GM23338 (cell line): ENCODE results near the gene TERC. TPM values are rescaled to one million over a fixed set of nuclear protein-coding genes. Genes with fewer than 3 reads are reported as not detected.

Source experiments
- ATAC-seq: fragments of 200-7000 bp; cut with Tn5 transposase; 3 replicates; pipeline ENCODE4 v1.9.1; 2020
- DNase-seq: peaks from one replicate; pipeline ENCODE4 v3.0.0-alpha.2; 2015; ENCODE audit warnings: low spot score
- H2AFZ ChIP-seq: fragments of 200-600 bp; sonication (generic); 2 replicates; pipeline ENCODE4 v1.8.0; 2016; ENCODE audit warnings: antibody characterized with exemption, mild to moderate bottlenecking, moderate library complexity
- H3F3A ChIP-seq: fragments of 200-600 bp; sonication (generic); replicated peaks from 2 replicates; pipeline ENCODE4 v1.8.0; 2017; ENCODE audit warnings: antibody characterized with exemption, mixed run types, low read depth
- H3K27ac ChIP-seq: fragments of 200-600 bp; sonication (generic); 2 replicates; pipeline ENCODE4 v1.6.1; 2016; ENCODE audit warnings: low read depth
- H3K27me3 ChIP-seq: fragments of 200-600 bp; sonication (generic); 2 replicates; pipeline ENCODE4 v1.8.0; 2016; ENCODE audit warnings: mild to moderate bottlenecking, mixed run types, moderate library complexity; ENCODE audit not compliant: insufficient read depth
- H3K36me3 ChIP-seq: fragments of 200-600 bp; sonication (generic); 2 replicates; pipeline ENCODE4 v1.8.0; 2016; ENCODE audit warnings: mild to moderate bottlenecking; ENCODE audit not compliant: insufficient read depth
- H3K4me1 ChIP-seq: fragments of 200-600 bp; sonication (generic); 2 replicates; pipeline ENCODE4 v1.8.0; 2016; ENCODE audit warnings: mild to moderate bottlenecking, moderate library complexity; ENCODE audit not compliant: insufficient read depth
- H3K4me2 ChIP-seq: fragments of 200-600 bp; sonication (generic); 2 replicates; pipeline ENCODE4 v1.7.1; 2017; ENCODE audit warnings: mixed run types
- H3K4me3 ChIP-seq: fragments of 200-600 bp; sonication (generic); 2 replicates; pipeline ENCODE4 v1.6.1; 2016; ENCODE audit warnings: mixed run types
- H3K79me2 ChIP-seq: fragments of 200-600 bp; sonication (generic); replicated peaks from 2 replicates; pipeline ENCODE4 v1.8.0; 2017; ENCODE audit warnings: mild to moderate bottlenecking; ENCODE audit not compliant: insufficient read depth
- H3K9me2 ChIP-seq: fragments of 200-600 bp; sonication (generic); 2 replicates; pipeline ENCODE4 v1.8.0; 2017; ENCODE audit not compliant: insufficient read depth
- H4K20me1 ChIP-seq: fragments of 200-600 bp; sonication (generic); replicated peaks from 2 replicates; pipeline ENCODE4 v1.8.0; 2017; ENCODE audit warnings: mild to moderate bottlenecking; ENCODE audit not compliant: insufficient read depth
- H3K27ac Mint-ChIP-seq: 2 replicates; pipeline ENCODE4 v1.8.0; 2020; ENCODE audit warnings: inconsistent platforms, mild to moderate bottlenecking, moderate library complexity, mixed read lengths
- H3K27me3 Mint-ChIP-seq: 3 replicates; pipeline ENCODE4 v1.8.0; 2022; ENCODE audit warnings: low read depth, mild to moderate bottlenecking, moderate library complexity, mixed read lengths, inconsistent platforms; ENCODE audit not compliant: insufficient read depth, poor library complexity
- H3K36me3 Mint-ChIP-seq: 3 replicates; pipeline ENCODE4 v1.8.0; 2021; ENCODE audit warnings: low read depth, mild to moderate bottlenecking, inconsistent platforms, moderate library complexity, mixed read lengths
- H3K4me1 Mint-ChIP-seq: 3 replicates; pipeline ENCODE4 v1.8.0; 2020; ENCODE audit warnings: mild to moderate bottlenecking, inconsistent platforms, mixed read lengths
- H3K4me3 Mint-ChIP-seq: 3 replicates; pipeline ENCODE4 v1.8.0; 2021; ENCODE audit warnings: moderate library complexity, mild to moderate bottlenecking, inconsistent platforms, mixed read lengths
- H3K9me3 Mint-ChIP-seq: 3 replicates; pipeline ENCODE4 v1.8.0; 2020; ENCODE audit warnings: moderate library complexity, mild to moderate bottlenecking, inconsistent platforms, mixed read lengths
- CREB1 ChIP-seq: fragments of 250-450 bp; sonication (Bioruptor Pico); IDR thresholded peaks from 2 replicates; pipeline ENCODE4 v1.5.0; 2020; ENCODE audit warnings: low read depth, mild to moderate bottlenecking, moderate library complexity
- EZH2 ChIP-seq: fragments of 200-600 bp; sonication (generic); IDR thresholded peaks from one replicate; pipeline ENCODE4 v1.8.0; 2017; ENCODE audit warnings: antibody characterized with exemption, mild to moderate bottlenecking, low read depth; ENCODE audit not compliant: unreplicated experiment
- EZH2phosphoT487 ChIP-seq: fragments of 200-600 bp; sonication (generic); IDR thresholded peaks from one replicate; pipeline ENCODE4 v1.8.1; 2018; ENCODE audit warnings: antibody characterized with exemption; ENCODE audit not compliant: unreplicated experiment
- NANOG ChIP-seq: IDR thresholded peaks from 2 replicates; pipeline ENCODE4 v1.6.1; 2016; ENCODE audit warnings: antibody characterized with exemption, borderline replicate concordance
- POLR2AphosphoS5 ChIP-seq: IDR thresholded peaks from 2 replicates; pipeline ENCODE4 v1.6.1; 2016; ENCODE audit warnings: antibody characterized with exemption, low read depth
- STAT1 ChIP-seq: IDR thresholded peaks from one replicate; pipeline ENCODE4 v1.6.1; 2016; ENCODE audit warnings: antibody characterized with exemption; ENCODE audit not compliant: unreplicated experiment
- ZNF114 ChIP-seq: fragments of 250-450 bp; sonication (Bioruptor Pico); IDR thresholded peaks from 2 replicates; pipeline ENCODE4 v1.5.0; 2020; ENCODE audit warnings: mild to moderate bottlenecking, moderate library complexity
- ZNF331 ChIP-seq: fragments of 250-450 bp; sonication (Bioruptor Pico); IDR thresholded peaks from 2 replicates; pipeline ENCODE4 v1.5.0; 2020; ENCODE audit warnings: low read depth, mild to moderate bottlenecking, moderate library complexity
- polyA plus RNA-seq: library from polyadenylated mRNA; unstranded; fragments of >200 nt; fragmentation: Nextera tagmentation; extraction: Ambion mirVana; gene quantifications from 2 replicates; pipeline ENCODE4 v1.2.1, GENCODE V29; 2016
- total RNA-seq: library from RNA; depleted of rRNA; stranded (reverse); fragments of >200 nt; shearing (Covaris generic); gene quantifications from 2 replicates; pipeline ENCODE4 v1.2.3, GENCODE V29; 2014
- TF ChIP-seq, protein P1 (sequence below): IDR thresholded peaks from one replicate; pipeline ENCODE4 v1.6.1; 2018; ENCODE audit warnings: antibody characterized with exemption; ENCODE audit not compliant: unreplicated experiment
- TF ChIP-seq, protein P2 (sequence below), 2 experiments: fragments of 200-600 bp in 1 of 2; sonication (generic) in 1 of 2; conservative IDR thresholded peaks; 2 replicates each; pipeline versions ENCODE4 v1.5.1 to v1.6.1; 2016 to 2017; ENCODE audit warnings: antibody characterized with exemption in 2 of 2, low read depth in 2 of 2, mild to moderate bottlenecking in 2 of 2, moderate library complexity in 1 of 2
- TF ChIP-seq, protein P3 (sequence below): IDR thresholded peaks from 2 replicates; pipeline ENCODE4 v1.6.1; 2016; ENCODE audit warnings: antibody characterized with exemption
- TF ChIP-seq, protein P4 (sequence below): fragments of 250-450 bp; sonication (Bioruptor Pico); IDR thresholded peaks from 2 replicates; pipeline ENCODE4 v1.5.0; 2020; ENCODE audit warnings: mild to moderate bottlenecking, moderate library complexity

The TERC gene
- total and polyA plus RNA-seq, 2 experiments from 2014 or later, result 1.7 to 206 TPM

DNA sequence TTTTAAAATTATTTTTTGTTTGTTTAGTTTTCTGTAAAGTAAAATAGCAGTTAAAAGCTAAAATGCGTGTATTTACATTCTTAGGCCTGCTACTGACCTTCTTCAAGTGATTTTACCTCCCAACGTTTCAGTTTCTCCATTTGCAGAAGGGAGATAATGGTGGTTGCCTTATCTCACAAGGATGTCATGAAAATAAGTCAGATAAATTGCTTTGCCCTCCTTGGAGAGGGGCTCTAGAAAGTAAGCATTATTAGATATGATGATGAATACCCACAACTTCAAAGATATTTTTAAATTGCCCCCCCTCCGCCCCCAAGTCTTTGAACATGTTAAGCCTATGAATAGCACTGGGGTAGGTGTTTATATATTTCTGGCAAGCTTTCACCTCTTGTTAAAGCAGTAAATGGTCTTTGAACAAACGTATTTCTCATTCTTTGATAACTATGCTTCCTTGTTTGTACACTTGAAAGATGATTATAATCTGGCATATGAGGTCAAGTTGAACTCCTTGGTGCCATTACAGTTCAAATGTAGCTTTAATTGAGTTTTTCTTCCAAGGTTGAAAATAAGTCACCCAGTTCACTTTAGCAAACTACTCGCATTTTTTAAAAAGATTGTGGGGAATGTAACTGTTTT is 6.4 kb downstream of the TERC start:
- no peak for DNase-seq
- Histone ChIP-seq H3F3A (no peaks in the 10 kb centered on the region; the same call in 1 of the 2 replicates), H2AFZ (no peak overlapping the region), H3K36me3 (no peaks in the 10 kb centered on the region), H3K27me3 (no peaks in the 10 kb centered on the region), H3K4me3 (no peak overlapping the region), H3K27ac (no peak overlapping the region), H3K4me2 (no peak overlapping the region), H4K20me1 (no peaks in the 10 kb centered on the region), H3K79me2 (no peaks in the 10 kb centered on the region), H3K4me1 (no peaks in the 10 kb centered on the region), H3K9me2 (no peaks in the 10 kb centered on the region)
- Mint-ChIP-seq H3K27me3 (peaks cover 2% of the 10 kb centered on the region), H3K9me3 (peaks cover 5% of the 10 kb centered on the region; the same call in 2 of the 3 replicates), H3K27ac (no peak overlapping the region), H3K36me3 (peaks cover 3% of the 10 kb centered on the region; the same call in 2 of the 3 replicates), H3K4me3 (no peak overlapping the region), H3K4me1 (no peaks in the 10 kb centered on the region)
- no peak for ATAC-seq
- no peak for TF ChIP-seq STAT1
- TF ChIP-seq, protein P1, sequence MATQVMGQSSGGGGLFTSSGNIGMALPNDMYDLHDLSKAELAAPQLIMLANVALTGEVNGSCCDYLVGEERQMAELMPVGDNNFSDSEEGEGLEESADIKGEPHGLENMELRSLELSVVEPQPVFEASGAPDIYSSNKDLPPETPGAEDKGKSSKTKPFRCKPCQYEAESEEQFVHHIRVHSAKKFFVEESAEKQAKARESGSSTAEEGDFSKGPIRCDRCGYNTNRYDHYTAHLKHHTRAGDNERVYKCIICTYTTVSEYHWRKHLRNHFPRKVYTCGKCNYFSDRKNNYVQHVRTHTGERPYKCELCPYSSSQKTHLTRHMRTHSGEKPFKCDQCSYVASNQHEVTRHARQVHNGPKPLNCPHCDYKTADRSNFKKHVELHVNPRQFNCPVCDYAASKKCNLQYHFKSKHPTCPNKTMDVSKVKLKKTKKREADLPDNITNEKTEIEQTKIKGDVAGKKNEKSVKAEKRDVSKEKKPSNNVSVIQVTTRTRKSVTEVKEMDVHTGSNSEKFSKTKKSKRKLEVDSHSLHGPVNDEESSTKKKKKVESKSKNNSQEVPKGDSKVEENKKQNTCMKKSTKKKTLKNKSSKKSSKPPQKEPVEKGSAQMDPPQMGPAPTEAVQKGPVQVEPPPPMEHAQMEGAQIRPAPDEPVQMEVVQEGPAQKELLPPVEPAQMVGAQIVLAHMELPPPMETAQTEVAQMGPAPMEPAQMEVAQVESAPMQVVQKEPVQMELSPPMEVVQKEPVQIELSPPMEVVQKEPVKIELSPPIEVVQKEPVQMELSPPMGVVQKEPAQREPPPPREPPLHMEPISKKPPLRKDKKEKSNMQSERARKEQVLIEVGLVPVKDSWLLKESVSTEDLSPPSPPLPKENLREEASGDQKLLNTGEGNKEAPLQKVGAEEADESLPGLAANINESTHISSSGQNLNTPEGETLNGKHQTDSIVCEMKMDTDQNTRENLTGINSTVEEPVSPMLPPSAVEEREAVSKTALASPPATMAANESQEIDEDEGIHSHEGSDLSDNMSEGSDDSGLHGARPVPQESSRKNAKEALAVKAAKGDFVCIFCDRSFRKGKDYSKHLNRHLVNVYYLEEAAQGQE, result no peak
- TF ChIP-seq, protein P2, sequence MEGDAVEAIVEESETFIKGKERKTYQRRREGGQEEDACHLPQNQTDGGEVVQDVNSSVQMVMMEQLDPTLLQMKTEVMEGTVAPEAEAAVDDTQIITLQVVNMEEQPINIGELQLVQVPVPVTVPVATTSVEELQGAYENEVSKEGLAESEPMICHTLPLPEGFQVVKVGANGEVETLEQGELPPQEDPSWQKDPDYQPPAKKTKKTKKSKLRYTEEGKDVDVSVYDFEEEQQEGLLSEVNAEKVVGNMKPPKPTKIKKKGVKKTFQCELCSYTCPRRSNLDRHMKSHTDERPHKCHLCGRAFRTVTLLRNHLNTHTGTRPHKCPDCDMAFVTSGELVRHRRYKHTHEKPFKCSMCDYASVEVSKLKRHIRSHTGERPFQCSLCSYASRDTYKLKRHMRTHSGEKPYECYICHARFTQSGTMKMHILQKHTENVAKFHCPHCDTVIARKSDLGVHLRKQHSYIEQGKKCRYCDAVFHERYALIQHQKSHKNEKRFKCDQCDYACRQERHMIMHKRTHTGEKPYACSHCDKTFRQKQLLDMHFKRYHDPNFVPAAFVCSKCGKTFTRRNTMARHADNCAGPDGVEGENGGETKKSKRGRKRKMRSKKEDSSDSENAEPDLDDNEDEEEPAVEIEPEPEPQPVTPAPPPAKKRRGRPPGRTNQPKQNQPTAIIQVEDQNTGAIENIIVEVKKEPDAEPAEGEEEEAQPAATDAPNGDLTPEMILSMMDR (conservative IDR thresholded peaks at IDR 0.05; ENCODE audit: low read depth in 2 of 2), result no peak
- TF ChIP-seq, protein P3, sequence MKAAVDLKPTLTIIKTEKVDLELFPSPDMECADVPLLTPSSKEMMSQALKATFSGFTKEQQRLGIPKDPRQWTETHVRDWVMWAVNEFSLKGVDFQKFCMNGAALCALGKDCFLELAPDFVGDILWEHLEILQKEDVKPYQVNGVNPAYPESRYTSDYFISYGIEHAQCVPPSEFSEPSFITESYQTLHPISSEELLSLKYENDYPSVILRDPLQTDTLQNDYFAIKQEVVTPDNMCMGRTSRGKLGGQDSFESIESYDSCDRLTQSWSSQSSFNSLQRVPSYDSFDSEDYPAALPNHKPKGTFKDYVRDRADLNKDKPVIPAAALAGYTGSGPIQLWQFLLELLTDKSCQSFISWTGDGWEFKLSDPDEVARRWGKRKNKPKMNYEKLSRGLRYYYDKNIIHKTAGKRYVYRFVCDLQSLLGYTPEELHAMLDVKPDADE, result no peak
- TF ChIP-seq NANOG, result no peak
- no peak for TF ChIP-seq POLR2AphosphoS5
- TF ChIP-seq CREB1, result no peak
- no peak for TF ChIP-seq EZH2phosphoT487
- TF ChIP-seq, protein P4, sequence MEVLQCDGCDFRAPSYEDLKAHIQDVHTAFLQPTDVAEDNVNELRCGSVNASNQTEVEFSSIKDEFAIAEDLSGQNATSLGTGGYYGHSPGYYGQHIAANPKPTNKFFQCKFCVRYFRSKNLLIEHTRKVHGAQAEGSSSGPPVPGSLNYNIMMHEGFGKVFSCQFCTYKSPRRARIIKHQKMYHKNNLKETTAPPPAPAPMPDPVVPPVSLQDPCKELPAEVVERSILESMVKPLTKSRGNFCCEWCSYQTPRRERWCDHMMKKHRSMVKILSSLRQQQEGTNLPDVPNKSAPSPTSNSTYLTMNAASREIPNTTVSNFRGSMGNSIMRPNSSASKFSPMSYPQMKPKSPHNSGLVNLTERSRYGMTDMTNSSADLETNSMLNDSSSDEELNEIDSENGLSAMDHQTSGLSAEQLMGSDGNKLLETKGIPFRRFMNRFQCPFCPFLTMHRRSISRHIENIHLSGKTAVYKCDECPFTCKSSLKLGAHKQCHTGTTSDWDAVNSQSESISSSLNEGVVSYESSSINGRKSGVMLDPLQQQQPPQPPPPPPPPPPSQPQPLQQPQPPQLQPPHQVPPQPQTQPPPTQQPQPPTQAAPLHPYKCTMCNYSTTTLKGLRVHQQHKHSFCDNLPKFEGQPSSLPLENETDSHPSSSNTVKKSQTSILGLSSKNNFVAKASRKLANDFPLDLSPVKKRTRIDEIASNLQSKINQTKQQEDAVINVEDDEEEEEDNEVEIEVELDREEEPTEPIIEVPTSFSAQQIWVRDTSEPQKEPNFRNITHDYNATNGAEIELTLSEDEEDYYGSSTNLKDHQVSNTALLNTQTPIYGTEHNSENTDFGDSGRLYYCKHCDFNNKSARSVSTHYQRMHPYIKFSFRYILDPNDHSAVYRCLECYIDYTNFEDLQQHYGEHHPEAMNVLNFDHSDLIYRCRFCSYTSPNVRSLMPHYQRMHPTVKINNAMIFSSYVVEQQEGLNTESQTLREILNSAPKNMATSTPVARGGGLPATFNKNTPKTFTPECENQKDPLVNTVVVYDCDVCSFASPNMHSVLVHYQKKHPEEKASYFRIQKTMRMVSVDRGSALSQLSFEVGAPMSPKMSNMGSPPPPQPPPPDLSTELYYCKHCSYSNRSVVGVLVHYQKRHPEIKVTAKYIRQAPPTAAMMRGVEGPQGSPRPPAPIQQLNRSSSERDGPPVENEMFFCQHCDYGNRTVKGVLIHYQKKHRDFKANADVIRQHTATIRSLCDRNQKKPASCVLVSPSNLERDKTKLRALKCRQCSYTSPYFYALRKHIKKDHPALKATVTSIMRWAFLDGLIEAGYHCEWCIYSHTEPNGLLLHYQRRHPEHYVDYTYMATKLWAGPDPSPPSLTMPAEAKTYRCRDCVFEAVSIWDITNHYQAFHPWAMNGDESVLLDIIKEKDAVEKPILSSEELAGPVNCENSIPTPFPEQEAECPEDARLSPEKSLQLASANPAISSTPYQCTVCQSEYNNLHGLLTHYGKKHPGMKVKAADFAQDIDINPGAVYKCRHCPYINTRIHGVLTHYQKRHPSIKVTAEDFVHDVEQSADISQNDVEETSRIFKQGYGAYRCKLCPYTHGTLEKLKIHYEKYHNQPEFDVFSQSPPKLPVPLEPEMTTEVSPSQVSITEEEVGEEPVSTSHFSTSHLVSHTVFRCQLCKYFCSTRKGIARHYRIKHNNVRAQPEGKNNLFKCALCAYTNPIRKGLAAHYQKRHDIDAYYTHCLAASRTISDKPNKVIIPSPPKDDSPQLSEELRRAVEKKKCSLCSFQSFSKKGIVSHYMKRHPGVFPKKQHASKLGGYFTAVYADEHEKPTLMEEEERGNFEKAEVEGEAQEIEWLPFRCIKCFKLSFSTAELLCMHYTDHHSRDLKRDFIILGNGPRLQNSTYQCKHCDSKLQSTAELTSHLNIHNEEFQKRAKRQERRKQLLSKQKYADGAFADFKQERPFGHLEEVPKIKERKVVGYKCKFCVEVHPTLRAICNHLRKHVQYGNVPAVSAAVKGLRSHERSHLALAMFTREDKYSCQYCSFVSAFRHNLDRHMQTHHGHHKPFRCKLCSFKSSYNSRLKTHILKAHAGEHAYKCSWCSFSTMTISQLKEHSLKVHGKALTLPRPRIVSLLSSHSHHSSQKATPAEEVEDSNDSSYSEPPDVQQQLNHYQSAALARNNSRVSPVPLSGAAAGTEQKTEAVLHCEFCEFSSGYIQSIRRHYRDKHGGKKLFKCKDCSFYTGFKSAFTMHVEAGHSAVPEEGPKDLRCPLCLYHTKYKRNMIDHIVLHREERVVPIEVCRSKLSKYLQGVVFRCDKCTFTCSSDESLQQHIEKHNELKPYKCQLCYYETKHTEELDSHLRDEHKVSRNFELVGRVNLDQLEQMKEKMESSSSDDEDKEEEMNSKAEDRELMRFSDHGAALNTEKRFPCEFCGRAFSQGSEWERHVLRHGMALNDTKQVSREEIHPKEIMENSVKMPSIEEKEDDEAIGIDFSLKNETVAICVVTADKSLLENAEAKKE (CRISPR knock-in tag), result no peak
- TF ChIP-seq EZH2, result no peak
- no peak for TF ChIP-seq ZNF331 (CRISPR knock-in tag)
- TF ChIP-seq ZNF114 (CRISPR knock-in tag), result no peak
